Aorta (tissue), 5 donors: ENCODE data around the gene UGT1A8. TPM values are rescaled to one million over a fixed set of nuclear protein-coding genes. Genes with fewer than 3 reads are reported as not detected.
"Not testable (repeated sequence)": the region's sequence is repeated elsewhere in the genome, so short reads cannot be mapped to it uniquely, and the experiment has no call there.

Experiments used
- ATAC-seq: fragments of 200-7000 bp; cut with Tn5 transposase; one replicate; pipeline ENCODE4 v1.9.1; 2022; ENCODE audit warnings: moderate library complexity; ENCODE audit not compliant: low FRiP score
- DNase-seq, 2 donors: peaks; one replicate each; pipeline ENCODE4 v3.0.0-alpha.2; 2020
- H3K27ac ChIP-seq, 2 donors: one replicate each; pipeline ENCODE4 v1.5.1; 2013; ENCODE audit warnings: low read length in 2 of 2, mild to moderate bottlenecking in 2 of 2, moderate library complexity in 2 of 2, control low read depth in 1 of 2, inconsistent platforms in 1 of 2, low read depth in 1 of 2
- H3K27me3 ChIP-seq, 2 donors: one replicate each; pipeline ENCODE4 v1.6.1; 2013; ENCODE audit warnings: control low read depth in 1 of 2, low read length in 1 of 2, mild to moderate bottlenecking in 1 of 2, moderate library complexity in 1 of 2; ENCODE audit not compliant: insufficient read depth in 2 of 2, control insufficient read depth in 1 of 2
- H3K36me3 ChIP-seq, 2 donors: one replicate each; pipeline ENCODE4 v1.6.1; 2013; ENCODE audit warnings: control low read depth in 1 of 2, low read length in 1 of 2, mild to moderate bottlenecking in 1 of 2; ENCODE audit not compliant: insufficient read depth in 2 of 2, control insufficient read depth in 1 of 2
- H3K4me1 ChIP-seq, 2 donors: one replicate each; pipeline ENCODE4 v1.6.1; 2013; ENCODE audit warnings: low read length in 2 of 2, control low read depth in 1 of 2, mild to moderate bottlenecking in 1 of 2, moderate library complexity in 1 of 2; ENCODE audit not compliant: insufficient read depth in 2 of 2, control insufficient read depth in 1 of 2
- H3K4me3 ChIP-seq, 2 donors: one replicate each; pipeline ENCODE4 v1.5.1; 2013; ENCODE audit warnings: low read length in 2 of 2, control low read depth in 1 of 2, mild to moderate bottlenecking in 1 of 2
- H3K9me3 ChIP-seq: one replicate; pipeline ENCODE4 v1.6.1; 2013; ENCODE audit warnings: mild to moderate bottlenecking, low read length; ENCODE audit not compliant: control insufficient read depth
- WGBS, 2 donors: extraction: QIAGEN DNeasy Blood & Tissue Kit; methylation state at CpG; one replicate each; pipeline ENCODE4 v1.1.7; 2013; 5-methylcytosine and 5-hydroxymethylcytosine counted together
- intact Hi-C, 2 donors: fragments of 100-400 bp; cut with DNase I; formaldehyde crosslinking; loops; one replicate each; pipeline versions ENCODE4 v1.14.2 to v1.15.0; 2022
- polyA plus RNA-seq, 2 donors: library from polyadenylated mRNA; stranded (reverse); fragments of 200-250 nt; gene quantifications; one replicate each; pipeline ENCODE4 v1.2.3, GENCODE V29; 2013
- total RNA-seq, 2 donors: library from RNA; stranded (reverse); fragmentation: NEBNext Ultra II Directional; extraction: Animal tissue kit (Norgen Biotek cat#: 25700); gene quantifications; one replicate each; pipeline ENCODE4 v1.2.1, GENCODE V29; 2021
- donor health status: healthy with polysubstance abuse.
- donor health status: Bipolar disorder and iron deficiency.
- donor health status: DM: no; HTN: no; CAD: no.
- donor health status: DM: no; HTN: no; CAD: no.
- donor health status: DM: yes; HTN: yes; CAD: no.

UGT1A8 gene
- total and polyA plus RNA-seq, 4 donors, result 1.0 TPM; not detected in 3

DNA sequence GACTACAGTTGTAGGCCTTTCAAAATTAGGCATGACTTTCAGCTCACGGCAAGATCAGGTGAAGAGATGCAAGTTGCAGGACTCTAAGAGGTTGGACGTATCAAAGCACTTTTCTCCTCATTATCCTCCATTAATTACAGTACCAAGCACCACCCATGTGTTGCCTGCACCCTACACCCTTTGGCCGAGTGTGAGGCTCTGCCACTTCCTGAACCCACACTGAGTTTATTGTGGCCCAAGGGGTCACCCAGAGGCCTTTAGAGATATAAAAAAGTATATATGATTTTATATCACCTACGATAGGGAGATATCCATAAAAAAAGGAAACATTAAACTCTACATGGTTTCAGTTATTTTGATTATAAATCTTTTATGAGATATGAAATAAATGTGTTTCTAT, 2.8 kb downstream of the UGT1A8 start:
- DNase-seq, result no peak
- ATAC-seq, result no peak
- H3K27ac ChIP-seq, result no peak overlapping the region
- H3K4me3 ChIP-seq, result no peak overlapping the region
- WGBS, 2 donors, result 74 to 77% methylated on average over 4 of the region's 4 CpGs
- H3K9me3 ChIP-seq, result peaks cover 1% of the 10 kb centered on the region
- no peaks in the 10 kb centered on the region for H3K27me3 ChIP-seq
- intact Hi-C loops, result no loop called here
- H3K36me3 ChIP-seq, result no peaks in the 10 kb centered on the region
- no peaks in the 10 kb centered on the region for H3K4me1 ChIP-seq

DNA sequence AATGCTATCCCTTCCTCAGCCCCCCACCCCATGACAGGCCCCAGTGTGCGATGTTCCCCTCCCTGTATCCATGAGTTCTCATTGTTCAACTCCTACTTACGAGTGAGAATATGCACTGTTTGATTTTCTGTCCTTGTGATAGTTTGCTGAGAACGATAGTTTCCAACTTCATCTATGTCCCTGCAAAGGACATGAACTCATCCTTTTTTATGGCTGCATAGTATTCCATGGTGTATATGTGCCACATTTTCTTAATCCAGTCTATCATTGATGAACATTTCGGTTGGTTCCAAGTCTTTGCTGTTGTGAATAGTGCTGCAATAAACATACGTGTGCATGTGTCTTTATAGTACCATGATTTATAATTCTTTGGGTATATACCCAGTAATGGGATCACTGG, 4.4 kb downstream of the UGT1A8 start:
- H3K36me3 ChIP-seq, intact Hi-C loops, ATAC-seq: not testable (repeated sequence)

DNA sequence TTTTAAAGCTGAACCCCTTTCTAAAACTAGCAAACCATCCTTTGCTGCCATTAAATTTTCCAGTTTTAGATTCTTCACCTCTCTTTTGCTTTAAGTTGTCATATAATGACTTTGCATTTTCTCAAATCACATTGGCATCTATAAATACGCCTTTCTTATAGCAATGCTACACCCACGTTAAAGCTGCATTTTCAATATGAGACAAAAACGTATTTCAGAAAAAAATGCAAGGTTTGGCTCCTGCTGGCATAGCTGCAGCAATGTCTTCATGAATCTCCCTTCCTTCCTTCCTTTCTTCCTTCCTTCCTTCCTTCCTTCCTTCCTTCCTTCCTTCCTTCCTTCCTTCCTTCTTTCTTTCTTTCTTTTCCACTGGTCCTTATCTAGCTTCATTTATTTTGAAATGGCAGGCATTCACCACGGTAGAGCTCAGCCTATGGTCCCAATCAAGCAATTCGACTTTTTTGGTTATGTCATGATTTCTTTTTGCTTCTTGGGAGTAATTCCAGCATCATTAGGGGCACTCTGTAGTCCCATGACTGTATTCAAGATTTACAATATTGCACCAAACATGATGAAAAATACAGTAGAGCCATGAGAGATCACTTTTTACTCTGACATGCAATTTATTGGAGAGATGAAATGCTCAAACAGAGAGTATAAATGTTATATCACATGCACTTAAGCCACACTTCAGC, 10.0 kb downstream of the UGT1A8 start:
- 50 to 69% methylated on average over 5 of the region's 5 CpGs for WGBS, 2 donors
- Histone ChIP-seq H3K27me3 (no peaks in the 10 kb centered on the region), H3K27ac (no peak overlapping the region), H3K4me3 (no peak overlapping the region), H3K36me3 (no peaks in the 10 kb centered on the region), H3K9me3 (peaks cover 5% of the 10 kb centered on the region), H3K4me1 (no peaks in the 10 kb centered on the region)
- intact Hi-C loops, result no loop called here
- no peak for DNase-seq
- ATAC-seq, result no peak

More for the DNA sequence above, 4.4 kb downstream of the UGT1A8 start:
- H3K4me1 ChIP-seq, H3K9me3 ChIP-seq, H3K4me3 ChIP-seq, H3K27ac ChIP-seq, H3K27me3 ChIP-seq, DNase-seq: not testable (repeated sequence)
- 88 to 89% methylated on average over 5 of the region's 5 CpGs for WGBS, 2 donors

DNA sequence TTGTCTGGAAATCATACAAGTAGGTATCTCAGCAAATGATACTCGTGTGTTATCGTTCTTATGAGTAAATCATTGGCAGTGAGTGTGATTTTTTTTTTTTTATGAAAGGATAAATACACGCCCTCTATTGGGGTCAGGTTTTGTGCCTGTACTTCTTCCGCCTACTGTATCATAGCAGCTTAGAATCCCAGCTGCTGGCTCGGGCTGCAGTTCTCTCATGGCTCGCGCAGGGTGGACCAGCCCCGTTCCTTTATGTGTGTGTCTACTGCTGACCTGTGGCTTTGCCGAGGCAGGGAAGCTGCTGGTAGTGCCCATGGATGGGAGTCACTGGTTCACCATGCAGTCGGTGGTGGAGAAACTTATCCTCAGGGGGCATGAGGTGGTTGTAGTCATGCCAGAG, 18.9 kb downstream of the UGT1A8 start, which contains the start of gene UGT1A10:
Gene UGT1A10 (plus strand): TSS at position 143 of the 400 bp plus-strand sequence. CDS start 75 bp downstream, at position 218.
- H3K4me1 ChIP-seq, intact Hi-C loops, ATAC-seq, H3K27ac ChIP-seq, H3K9me3 ChIP-seq, H3K4me3 ChIP-seq, H3K27me3 ChIP-seq, H3K36me3 ChIP-seq, DNase-seq: not testable (repeated sequence)
- WGBS, 2 donors, result 85 to 91% methylated on average over 10 of the region's 10 CpGs

DNA sequence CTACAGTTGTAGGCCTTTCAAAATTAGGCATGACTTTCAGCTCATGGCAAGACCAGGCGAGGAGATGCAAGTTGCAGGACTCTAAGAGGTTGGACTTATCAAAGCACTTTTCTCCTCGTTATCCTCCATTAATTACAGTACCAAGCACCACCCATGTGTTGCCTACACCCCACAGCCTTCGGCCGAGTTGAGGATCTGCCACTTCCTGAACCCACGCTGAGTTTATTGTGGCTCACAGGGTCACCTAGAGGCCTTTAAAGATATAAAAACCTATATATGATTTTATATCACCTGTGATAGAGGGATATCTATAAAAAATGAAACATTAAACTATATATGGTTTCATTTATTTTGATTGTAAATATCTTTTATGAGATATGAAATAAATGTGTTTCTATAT, 21.4 kb downstream of the UGT1A8 start:
- H3K4me1 ChIP-seq, result no peaks in the 10 kb centered on the region
- no peak for DNase-seq
- peaks cover 0 to 3% of the 10 kb centered on the region in 2 donors for H3K27me3 ChIP-seq
- H3K27ac ChIP-seq, result no peak overlapping the region
- no peak for ATAC-seq
- intact Hi-C loops, result no loop called here
- 56 to 65% methylated on average over 5 of the region's 5 CpGs for WGBS, 2 donors
- H3K9me3 ChIP-seq, result peaks cover 11% of the 10 kb centered on the region
- H3K4me3 ChIP-seq, result no peak overlapping the region
- no peaks in the 10 kb centered on the region for H3K36me3 ChIP-seq

DNA sequence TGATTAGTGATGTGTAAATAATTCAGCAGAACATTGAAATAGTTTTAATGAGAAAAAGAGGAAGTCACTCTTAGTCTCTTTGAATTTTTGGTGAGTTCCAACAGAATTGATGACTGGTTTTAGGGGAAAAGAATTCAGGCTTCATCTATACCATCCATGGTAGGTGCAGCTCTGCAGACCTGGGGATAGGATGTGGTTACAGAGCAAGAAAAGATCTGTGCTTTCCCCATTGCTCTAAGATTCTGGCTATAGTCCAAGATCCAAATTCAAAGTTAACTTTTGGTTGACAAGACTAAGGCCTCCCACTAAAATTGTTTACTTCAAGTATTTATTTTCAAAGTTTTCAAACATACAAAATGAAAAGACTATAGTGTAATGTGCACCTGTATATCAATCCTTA, 22.4 kb downstream of the UGT1A8 start:
- peaks cover 11% of the 10 kb centered on the region for H3K9me3 ChIP-seq
- ATAC-seq (no peak), DNase-seq (no peak)
- intact Hi-C loops, result no loop called here
- no peaks in the 10 kb centered on the region for H3K4me1 ChIP-seq
- no peak overlapping the region for H3K27ac ChIP-seq
- peaks cover 0 to 3% of the 10 kb centered on the region in 2 donors for H3K27me3 ChIP-seq
- H3K36me3 ChIP-seq, result no peaks in the 10 kb centered on the region
- H3K4me3 ChIP-seq, result no peak overlapping the region

DNA sequence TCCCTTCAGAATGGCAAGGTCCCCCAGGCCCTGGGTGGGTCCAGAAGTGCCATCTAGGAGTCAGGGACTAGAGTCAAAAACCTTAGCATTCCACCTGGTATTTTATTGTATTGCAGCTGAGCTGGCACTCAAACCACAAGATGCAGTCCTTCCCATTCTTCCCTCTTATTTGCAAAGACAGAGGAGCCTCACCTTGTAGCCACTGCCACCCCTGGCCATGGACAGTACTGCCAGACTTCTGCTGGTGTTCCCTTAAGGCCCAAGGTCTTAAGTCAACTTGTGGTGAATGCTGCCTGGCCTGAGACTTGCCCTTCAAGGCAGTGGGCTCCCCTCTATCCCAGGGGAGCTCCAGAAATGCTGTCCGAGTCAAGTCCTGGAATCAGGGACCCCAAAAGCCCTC, 25.7 kb downstream of the UGT1A8 start:
- 89% methylated on average over 1 of the region's 1 CpG for WGBS, 2 donors
- no peak overlapping the region for H3K4me3 ChIP-seq
- ATAC-seq, result no peak
- peaks cover 8% of the 10 kb centered on the region for H3K9me3 ChIP-seq
- H3K36me3 ChIP-seq, result no peaks in the 10 kb centered on the region
- no peaks in the 10 kb centered on the region for H3K4me1 ChIP-seq
- no peak overlapping the region for H3K27ac ChIP-seq
- DNase-seq, result no peak
- intact Hi-C loops, result no loop called here
- no peaks in the 10 kb centered on the region for H3K27me3 ChIP-seq

DNA sequence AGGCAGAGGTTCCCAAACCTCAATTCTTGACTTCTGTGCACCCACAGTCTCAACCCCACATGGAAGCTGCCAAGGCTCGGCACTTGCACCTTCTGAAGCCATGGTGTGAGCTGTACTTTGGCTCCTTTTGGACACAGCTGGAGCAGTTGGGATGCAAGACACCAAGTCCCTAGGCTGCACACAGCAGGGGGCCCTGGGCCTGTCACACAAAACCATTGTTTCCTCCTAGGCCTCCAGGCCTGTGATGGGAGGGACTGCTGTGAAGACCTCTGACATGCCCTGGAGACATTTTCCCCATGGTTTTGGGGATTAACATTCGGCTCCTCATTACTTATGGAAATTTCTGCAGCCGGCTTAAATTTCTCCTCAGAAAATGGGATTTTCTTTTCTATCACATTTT, 28.6 kb downstream of the UGT1A8 start:
- H3K27me3 ChIP-seq, result not testable (repeated sequence)

DNA sequence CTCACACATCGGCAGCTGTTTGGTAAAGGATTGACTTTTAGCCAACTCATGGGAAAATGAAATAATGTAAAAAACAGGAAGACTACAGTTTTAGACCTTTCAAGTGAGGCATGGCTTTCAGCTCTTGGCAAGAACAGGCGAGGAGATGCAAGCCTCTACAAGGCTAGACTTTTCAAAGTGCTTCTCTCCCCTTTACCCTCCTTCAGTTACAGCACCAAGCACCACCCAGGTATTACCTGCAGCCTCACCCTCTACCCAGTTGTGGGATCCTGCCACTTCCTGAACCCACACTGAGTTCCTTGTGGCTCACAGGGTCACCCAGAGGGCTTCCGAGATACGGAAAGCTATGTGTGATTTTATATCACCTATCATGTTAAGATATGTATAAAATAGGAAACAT, 33.5 kb downstream of the UGT1A8 start:
- H3K9me3 ChIP-seq, result no peaks in the 10 kb centered on the region
- H3K4me3 ChIP-seq, result no peak overlapping the region
- H3K36me3 ChIP-seq, result no peaks in the 10 kb centered on the region
- WGBS, 2 donors, result 76 to 77% methylated on average over 4 of the region's 4 CpGs
- intact Hi-C loops, result no loop called here
- no peak overlapping the region for H3K27ac ChIP-seq
- DNase-seq (no peak), ATAC-seq (no peak)
- H3K27me3 ChIP-seq, result no peaks in the 10 kb centered on the region
- H3K4me1 ChIP-seq, result no peaks in the 10 kb centered on the region

More for the DNA sequence above, 28.6 kb downstream of the UGT1A8 start:
- ATAC-seq, H3K9me3 ChIP-seq, DNase-seq, intact Hi-C loops, H3K36me3 ChIP-seq, H3K27ac ChIP-seq, H3K4me1 ChIP-seq, H3K4me3 ChIP-seq: not testable (repeated sequence)
- WGBS, 2 donors, result 81 to 88% methylated on average over 3 of the region's 3 CpGs
